Epithelial cell of prostate (primary cell): ENCODE results near the gene EPS8.

ENCODE experiments used
- DNase-seq: peaks from one replicate; pipeline ENCODE4 v3.0.0-alpha.2; 2011; ENCODE audit warnings: low read depth, low spot score
- H3K27ac ChIP-seq: fragments of 450-650 bp; 2 replicates; pipeline ENCODE4 v1.5.1; 2017; ENCODE audit warnings: mild to moderate bottlenecking

The EPS8 gene

DNA sequence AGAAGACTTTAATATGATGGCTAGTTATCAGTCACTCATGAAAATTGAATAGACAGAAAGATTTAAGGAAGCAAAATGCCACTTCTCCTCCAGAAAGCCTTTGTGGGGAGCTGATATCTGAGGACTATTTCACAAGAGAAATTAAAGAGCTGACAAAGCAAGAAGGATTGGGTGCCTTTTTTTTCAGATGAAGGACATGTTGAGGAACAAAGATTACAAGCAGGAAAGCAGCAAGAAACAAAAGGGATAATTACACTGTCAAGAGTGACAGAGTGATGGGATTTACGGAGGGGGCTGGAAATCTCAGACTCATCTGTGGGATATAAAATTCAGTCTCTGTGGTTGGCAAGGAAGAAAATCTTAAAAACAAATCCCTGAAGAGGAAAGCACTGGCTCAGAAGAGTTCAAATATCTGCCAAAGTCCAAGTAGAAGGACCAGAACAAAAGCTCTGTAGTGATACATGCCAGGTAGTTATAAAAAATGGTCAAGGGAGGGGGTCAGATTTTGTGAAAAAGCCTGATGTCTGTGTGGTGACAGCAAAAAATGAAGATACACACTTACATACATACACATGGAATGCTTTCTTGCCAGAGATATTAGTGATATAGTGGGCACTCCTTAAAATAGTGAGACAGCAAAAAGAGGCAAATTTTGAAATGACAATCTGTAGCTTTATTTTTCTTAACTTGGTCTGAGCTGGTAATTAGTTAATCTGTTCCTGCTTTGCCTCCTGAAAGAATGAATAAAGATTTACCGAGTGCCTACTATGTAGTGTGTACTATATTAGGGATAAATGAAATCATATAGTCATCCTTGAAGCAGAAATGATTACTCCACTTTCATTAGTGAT is 62.9 kb downstream of the EPS8 start:
- H3K27ac ChIP-seq = no peak overlapping the region

DNA sequence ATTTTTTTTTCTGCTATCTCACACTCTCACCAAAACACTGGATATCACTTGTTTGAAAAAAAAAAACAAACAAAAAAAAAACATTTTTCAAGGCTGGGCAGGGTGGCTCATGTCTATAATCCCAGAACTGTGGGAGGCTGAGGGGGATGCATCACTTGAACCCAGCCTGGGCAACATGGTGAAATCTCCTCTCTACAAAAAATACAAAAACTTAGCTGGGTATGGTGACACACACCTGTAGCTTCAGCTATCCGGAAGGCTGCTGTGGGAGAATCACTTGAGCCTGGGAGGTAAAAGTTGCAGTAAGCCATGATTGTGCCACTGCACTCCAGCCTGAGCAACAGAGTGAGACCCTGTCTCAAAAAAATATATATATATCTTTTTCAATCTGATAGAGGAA is 66.2 kb downstream of the EPS8 start:
- no peak overlapping the region for H3K27ac ChIP-seq

More for the DNA sequence above, 62.9 kb downstream of the EPS8 start:
- no peak for DNase-seq

DNA sequence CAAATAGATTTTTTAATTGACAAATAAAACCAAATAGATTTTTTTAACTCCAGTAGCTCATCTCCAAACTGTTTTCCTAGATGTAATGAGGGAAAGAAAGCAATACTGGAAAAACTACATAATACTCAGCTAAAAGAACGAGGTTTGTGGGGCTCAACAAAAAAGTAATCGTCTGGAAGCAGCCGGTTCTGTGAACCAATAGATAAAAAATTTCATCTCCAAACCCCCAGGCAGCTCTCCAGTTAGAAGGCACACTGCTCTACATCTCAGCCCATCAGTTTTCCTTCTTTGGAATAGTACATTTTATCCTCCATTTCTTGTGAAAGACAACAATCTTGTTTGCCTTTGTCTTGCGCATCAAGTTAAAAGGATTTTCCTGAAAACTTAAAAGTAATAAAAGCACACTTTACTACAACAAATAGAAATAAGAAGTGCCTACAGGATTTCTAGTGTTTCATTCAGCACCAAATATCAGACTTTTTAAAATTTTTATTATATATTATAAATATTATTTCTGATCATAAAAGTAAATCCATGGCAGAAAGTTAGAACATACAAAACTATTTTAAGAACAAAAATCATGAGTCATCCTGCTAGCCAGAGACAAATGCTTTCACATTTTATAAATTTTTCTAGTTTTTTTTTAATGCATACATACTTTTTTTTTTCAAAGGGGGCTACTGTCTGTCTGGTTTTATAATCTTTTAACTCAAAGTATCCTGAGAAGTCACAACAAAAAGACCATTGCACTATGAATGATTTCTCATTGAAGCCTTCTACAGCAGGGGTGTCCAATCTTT is 67.7 kb downstream of the EPS8 start:
- H3K27ac ChIP-seq = no peak overlapping the region
- DNase-seq = no peak

More for the DNA sequence above, 66.2 kb downstream of the EPS8 start:
- no peak for DNase-seq

DNA sequence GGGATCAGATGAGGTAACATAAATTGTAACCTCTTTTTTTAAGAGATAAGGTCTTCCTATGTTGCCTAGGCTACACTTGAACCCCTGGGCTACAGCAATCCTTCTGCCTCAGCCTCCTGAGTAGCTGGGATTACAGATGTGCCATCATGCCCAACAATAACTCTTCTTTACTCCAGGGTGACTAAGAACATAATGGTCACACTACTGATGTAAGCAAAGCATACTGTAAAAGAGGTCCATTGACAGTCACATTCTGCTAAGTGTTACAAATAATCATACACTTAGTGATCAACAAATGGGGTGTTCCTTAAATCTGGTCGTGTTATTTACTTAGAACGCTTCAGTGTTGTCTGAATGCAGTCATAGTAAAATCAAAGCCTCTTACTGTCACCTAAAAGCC is 68.9 kb downstream of the EPS8 start:
- no peak for DNase-seq
- no peak overlapping the region for H3K27ac ChIP-seq

DNA sequence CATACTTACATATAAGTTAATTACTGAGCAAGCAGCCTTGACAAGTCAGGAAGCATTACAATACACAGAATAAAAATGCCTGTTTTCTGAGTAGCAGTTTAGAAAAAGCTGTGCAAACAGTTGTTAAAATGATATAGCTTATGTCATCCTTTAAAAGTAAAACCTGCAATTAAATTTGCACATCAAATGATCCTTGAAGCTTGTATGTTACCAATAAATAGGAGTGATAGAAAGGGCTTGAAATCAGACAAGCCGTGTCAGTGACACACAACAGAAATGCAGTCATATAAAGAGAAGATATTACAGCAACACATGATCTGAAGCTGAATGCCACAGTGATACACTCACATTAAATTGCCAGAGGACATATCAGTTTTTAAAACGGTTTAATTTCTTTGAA is 70.0 kb downstream of the EPS8 start:
- no peak for DNase-seq
- no peak overlapping the region for H3K27ac ChIP-seq

DNA sequence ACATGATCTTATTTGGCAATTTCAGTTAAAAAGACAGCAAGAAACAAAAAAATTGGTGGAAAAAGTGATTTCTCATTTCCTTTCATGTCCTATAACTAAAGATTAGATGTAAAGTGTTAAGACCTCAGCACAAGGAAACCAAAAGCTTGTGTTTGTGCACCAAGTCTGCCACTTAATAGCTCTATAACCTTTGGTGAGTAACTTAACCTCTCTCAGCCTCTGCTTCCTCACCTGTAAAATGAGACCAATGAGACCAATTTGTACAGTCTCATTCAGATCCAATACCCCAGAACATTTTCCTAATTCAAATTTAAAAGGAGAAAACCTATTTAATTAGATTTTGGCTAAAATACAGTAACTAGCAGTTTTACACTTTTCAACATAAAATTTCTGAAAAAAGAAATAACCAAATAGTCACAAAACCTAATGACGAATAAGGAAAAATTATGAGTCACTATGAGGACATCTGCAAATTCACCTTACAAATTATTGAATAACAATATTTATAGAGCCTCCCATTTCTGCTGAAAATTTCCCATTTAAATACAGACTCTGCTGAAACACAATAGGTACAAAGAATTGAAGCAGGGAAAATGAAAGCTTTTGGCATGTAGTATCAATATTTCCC is 71.1 kb downstream of the EPS8 start:
- no peak for DNase-seq
- H3K27ac ChIP-seq = no peak overlapping the region

DNA sequence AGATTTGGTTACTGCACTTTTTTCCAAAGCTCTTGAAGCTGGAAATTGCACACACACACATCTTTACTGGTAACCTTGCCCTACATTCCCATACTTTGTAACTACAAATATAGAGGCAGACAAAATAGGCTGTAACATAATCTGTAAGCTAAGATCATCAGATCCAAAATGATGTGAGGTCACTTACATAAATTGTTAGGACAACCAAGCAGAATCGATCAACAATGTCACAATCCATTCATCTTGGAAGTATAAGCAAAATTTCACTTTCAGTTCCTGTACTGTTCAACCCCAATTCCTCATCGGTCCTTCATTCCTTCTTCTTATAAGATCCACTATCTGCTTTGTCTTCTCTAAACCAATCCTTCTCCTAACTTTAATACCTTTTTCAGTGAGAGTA is 72.6 kb downstream of the EPS8 start:
- no peak overlapping the region for H3K27ac ChIP-seq
- no peak for DNase-seq

DNA sequence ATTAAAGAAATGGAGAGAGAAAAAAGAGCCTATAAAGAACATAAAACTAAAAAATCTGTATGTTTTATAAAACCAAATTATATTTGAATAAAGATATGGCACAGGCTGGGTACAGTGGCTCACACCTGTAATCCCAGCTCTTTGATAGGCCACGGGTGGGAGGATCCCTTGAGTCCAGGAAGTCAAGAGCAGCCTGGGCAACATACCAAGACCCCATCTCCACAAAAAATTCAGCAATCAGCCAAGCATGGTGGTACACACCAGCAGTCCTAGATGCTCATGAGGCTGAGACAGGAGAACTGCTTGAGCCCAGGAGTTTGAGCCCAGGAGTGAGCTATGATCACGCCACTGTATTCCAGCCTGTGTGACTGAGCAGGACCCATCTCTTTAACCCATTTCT is 74.9 kb downstream of the EPS8 start:
- no peak for DNase-seq
- no peak overlapping the region for H3K27ac ChIP-seq

DNA sequence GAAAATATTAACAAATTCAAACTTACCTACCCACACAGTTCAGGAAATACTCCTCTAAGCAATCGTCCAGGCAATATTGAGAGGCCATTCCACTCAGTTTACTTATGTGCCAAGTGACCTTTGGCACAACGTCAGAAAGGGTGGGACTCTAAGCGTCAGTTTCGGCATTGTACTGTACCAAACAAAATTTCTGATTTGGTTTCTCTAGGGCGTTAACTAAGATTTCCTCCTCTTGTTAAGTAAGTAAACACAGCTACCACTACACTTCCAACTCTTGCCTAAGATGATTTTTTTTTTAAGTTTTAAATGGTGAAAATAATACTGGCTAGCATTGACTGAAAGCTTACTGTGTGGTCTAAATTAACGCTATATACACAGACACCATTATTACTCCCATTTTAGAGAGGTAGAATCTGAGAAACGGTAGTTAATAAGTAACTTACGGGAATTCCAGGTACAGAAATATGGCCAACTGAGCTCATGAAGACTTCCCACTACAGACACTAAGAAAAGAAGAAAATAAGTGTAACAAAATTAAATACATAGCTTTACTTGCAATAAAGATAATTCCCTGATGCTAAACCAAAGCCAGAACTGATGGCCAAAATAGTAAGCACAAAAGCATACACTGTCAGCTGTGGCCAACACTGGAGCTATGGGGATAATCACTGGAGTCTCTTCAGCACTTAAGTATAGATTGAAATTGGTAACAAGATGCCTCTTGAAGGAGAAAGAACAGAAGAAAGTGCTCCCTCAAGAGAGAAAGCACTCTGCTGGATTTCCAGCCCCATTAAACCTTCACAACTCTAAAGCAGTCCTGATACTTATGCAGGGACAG is 76.1 kb downstream of the EPS8 start:
- H3K27ac ChIP-seq = no peak overlapping the region
- DNase-seq = no peak

DNA sequence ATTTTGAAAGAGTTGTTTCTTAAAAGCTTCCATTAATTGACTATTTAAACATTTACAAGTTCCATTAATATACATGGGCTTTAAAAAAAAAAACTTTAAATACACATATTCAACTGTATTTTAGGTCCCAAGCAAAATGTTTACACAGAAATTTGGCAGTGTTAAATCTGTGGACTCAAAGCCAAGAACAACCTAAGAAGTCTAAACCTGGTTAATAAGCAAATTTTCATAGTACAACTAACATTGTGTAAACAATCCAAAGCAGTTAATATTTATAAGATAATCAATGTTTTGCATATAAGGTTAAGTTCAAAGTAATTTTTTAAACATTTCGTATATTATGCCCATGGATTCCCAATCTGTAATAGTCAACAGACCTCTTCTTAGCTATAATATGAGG is 77.0 kb downstream of the EPS8 start:
- no peak overlapping the region for H3K27ac ChIP-seq
- DNase-seq = no peak

DNA sequence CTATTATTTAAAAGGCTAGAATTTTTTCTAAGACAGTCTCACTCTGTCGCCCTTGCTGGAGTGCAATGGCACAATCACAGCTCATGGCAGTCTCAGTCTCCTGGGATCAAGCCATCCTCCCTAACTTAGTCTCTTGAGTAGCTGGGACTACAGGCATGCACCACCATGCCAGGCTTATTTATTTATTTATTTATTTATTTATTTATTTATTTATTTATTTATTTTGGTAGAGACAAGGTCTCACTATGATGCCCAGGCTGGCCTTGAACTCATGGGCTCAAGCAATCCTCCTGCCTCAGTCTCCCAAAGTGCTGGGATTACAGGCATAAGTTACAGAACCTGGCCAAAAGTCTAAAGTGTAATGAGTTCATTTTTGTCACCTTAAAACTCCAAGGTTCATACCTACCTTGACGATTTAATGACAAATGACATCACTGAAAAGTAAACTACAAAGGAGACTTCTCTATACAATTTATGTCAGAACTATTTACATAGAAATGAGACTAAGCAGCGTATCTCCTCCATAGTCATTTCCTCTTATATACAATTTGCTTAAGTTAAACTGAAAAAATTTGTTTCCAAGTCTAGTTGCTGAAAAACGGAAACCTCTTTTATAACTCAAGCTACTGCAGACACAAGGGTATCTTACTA is 78.2 kb downstream of the EPS8 start:
- H3K27ac ChIP-seq = no peak overlapping the region
- no peak for DNase-seq

DNA sequence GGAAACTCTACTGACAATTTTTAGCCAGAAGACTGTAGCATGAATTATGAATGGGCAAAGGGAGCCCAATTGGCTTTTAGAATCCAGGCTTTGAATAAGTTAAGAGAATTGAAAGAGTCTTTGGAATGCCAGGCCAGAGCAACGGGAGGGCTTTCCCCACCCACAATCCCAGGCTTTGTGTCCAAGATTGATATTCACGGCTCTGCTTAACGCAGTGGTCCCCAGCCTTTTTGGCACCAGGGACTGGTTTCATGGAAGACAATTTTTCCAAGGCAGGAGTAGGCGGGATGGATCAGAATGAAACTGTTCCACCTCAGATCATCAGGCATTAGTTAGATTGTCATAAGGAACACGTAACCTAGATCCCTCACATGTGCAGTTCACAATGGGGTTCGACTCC is 79.6 kb downstream of the EPS8 start:
- no peak overlapping the region for H3K27ac ChIP-seq
- DNase-seq = no peak

DNA sequence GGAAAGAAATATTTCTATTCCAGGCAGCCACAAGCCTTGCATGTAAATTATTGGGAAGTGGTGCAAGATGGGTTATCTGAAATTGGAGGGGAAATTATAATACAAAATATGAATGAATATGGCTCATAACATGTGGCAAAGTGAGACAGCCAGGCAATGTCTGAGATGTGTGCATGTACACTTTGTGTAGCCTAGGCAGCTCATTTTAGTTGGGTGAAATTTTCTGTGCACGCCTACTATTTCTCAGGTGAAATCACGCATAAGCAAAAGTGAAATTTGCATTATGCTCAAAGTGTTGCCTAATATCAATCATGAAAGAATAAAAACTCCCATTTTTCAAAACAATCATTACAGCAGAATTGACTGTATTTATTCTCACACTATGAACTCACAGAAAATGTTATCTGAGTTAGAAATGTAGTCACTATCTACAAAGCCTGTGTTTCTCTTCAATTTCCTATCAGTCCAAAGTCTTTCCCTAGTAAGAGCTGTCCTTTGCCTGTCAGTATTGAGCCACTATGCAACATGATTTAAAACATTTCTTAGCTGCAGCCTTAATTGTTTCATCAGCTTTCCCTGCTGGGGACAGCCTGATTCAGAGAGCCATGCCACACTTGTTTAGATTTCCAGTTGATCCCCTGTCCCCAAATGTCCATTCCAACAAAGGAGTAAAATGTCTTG is 80.7 kb downstream of the EPS8 start:
- no peak overlapping the region for H3K27ac ChIP-seq
- DNase-seq = no peak

DNA sequence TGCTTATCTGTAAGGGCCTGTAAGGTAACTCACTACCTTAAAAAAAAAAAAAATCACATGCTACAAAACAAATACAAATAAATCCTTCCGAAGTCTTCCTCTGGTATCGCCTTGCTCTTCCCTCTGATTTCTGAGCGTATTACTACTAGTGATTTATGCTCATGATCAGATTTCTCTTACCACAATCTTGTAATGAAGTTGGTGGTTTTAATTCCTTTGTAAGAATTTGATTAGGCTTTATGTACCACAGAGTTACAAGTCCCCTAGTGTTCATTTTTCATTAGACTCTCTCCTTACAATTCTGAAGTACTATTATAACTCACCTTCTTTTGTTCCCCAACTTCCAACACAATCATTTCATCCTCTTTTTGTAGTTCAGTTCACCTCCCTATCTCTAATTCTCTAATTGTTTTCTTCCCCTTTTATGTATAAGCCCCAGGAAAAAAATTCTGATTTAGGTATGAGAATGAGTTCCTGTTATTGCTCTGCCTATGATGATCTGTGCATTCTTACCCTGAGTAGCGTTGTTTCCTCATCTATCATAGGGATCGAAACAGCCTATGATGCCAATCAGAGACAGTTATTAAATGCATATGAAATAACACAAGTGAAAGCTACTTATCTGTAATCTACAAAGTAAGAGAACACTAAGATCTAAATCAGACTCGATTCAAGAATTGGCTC is 81.5 kb downstream of the EPS8 start:
- DNase-seq = no peak
- no peak overlapping the region for H3K27ac ChIP-seq

DNA sequence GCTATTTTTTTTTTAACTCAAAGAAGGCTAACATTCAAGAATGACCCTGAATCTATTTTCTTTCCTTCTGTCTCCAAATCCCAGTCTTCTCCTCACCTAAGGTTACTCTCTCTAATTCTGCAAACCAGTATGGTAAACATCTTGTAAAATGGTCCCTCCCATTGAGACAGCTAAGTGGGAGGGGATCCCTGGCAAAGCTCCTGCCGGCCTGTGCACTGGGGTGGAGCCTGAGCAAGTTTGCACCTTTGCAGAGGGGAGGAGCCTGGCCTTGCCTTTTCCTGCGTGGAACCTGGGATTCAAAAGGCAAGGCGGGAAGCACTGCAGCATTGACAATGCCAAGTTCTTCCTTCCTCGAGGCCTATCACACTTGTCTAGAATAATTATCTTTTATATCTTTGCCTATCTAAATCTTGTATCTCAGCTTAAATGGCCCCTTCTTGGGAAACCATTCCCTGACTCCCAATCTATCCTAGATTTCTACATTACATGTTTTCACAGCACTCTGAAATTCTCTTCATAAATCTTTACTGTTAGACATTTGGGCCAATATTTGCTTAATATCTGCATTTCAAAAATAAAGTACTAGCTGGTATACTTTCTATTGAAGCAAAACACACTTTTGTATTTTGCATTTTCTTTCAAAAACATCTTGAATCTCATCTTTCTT is 83.0 kb downstream of the EPS8 start:
- DNase-seq = no peak
- no peak overlapping the region for H3K27ac ChIP-seq

DNA sequence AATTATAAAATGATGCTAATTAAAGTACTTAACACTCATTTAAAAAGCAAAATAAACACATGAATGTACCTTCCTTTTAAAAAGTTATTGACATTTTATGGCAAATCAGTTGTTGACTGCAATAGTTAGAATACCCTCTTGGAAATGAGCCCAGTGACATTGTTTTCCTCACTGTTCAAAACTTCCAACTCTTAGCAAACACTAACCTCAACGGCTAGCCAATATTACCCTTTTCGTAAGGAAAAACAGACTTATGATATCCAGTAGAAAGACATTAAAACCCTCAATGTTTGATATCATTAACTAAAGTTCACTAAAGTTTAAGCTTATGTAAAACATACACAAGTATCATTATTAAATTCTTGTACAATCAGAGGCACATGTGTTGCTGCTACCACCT is 83.6 kb downstream of the EPS8 start:
- no peak overlapping the region for H3K27ac ChIP-seq
- no peak for DNase-seq

DNA sequence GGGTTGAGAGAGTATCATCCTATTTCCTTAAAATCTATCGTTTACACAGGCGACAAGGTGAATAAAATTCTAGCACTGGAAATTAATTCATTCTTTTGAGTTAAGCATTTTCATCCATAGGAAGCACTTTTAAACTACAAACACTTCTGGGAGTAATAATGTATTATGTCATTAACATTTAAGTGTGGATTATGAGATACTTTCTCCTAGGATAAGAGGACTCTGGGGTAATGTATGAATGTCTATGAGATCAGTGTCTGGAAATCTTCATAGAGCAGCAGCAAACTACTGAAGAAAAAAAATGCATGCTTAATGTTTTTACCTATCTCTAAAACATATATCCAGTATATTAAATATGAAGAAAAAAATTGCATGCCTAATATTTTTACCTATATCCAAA is 86.9 kb downstream of the EPS8 start:
- DNase-seq = no peak
- H3K27ac ChIP-seq = peak overlapping the region; percentile 74

DNA sequence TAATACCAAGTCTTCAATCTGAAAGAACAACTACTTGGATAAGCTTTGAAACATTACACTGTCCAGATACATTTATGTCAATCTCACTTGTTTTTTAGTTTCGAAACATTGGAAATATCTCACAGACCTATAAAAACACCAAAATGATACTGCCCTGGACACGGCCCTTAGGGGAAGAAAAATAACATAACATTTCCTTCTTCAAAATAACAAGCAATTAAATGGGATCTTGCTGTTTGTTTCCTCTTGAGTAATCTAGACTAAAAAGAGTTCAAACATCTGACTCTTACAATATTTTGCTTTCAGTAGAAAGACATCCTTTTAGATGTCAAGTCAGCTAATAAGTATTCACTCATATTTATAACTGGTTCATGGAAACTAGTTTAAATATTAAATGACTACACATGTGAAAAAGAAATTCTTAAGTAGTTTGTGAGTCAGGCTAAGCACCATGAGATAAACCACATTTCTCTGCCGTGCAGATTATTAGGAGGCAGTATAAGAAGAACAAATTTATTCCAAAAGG is 87.5 kb downstream of the EPS8 start:
- H3K27ac ChIP-seq = peak overlapping the region; percentile 74
- DNase-seq = no peak
